ENCODE results near the gene RCL1.

Gene RCL1, protein sequence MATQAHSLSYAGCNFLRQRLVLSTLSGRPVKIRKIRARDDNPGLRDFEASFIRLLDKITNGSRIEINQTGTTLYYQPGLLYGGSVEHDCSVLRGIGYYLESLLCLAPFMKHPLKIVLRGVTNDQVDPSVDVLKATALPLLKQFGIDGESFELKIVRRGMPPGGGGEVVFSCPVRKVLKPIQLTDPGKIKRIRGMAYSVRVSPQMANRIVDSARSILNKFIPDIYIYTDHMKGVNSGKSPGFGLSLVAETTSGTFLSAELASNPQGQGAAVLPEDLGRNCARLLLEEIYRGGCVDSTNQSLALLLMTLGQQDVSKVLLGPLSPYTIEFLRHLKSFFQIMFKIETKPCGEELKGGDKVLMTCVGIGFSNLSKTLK

DNA sequence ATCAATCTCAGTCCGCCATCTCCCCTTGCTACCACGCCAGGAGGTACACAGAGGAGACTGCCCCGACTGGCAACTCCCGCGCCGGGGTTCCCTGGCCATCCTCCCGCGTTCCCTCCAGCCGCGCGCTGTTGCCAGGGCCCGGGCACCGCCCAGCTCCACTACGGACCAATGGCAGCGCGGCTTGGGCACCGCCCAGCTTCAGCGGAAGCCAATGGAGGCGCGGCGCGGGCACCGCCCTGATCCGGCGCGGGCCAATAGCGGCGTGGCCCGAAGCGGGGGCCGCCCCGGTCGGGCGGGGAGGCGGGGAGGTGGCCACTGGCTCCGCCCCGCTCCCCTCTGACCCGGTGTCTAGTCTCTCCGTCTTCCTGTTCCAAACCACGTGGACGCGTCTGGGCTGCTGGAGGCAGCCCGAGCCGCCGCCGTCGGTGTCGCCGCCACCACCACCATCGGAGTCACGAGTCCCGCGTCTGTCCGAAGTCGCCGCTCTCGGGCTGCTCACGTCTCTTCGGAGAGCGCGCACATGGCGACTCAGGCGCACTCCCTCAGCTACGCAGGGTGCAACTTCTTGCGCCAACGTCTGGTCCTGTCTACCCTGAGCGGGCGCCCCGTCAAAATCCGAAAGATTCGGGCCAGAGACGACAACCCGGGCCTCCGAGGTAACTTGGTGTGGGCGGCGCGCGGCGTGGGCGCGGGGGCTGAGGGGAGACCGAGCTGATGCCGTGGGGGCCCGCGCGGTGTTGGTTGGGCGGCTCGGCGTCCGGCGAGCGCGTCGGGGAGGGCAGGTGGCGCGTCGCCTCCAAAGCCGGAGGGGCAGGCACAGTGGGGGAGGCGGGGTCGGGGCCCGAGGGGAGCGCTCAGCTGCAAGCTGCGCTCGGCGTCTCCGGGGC, at the start of gene RCL1:
Gene RCL1 (plus strand): TSS at position 373 of the 887 bp plus-strand sequence. CDS start 148 bp downstream, at position 521.
- Histone ChIP-seq H3K36me3 (replicated peaks; ENCODE audit: low read depth, low read length) (no peaks in the 10 kb centered on the region), H3K4me3 (ENCODE audit: low read length) (peak within 1 kb of the TSS; percentile 85), H3K27ac (ENCODE audit: low read length) (peak within 1 kb of the TSS; percentile 31; the same call in 1 of the 2 replicates), H3K79me2 (ENCODE audit: low read length) (peaks cover 50% of the 10 kb centered on the region), H3K9me3 (ENCODE audit: insufficient read depth, low read length) (no peaks in the 10 kb centered on the region), H3K27me3 (ENCODE audit: low read depth, low read length) (no peaks in the 10 kb centered on the region), H3K4me1 (ENCODE audit: low read length) (peaks cover 8% of the 10 kb centered on the region), H3K4me2 (ENCODE audit: low read length) (peak within 1 kb of the TSS; percentile 93), H4K20me1 (ENCODE audit: insufficient read depth, low read length) (peaks cover 30% of the 10 kb centered on the region), H3K9ac (ENCODE audit: low read length) (peak within 1 kb of the TSS; percentile 80), H2AFZ (ENCODE audit: low read depth, low read length) (peak within 1 kb of the TSS; percentile 98)
- no peak for TF ChIP-seq CTCF (IDR thresholded peaks at IDR 0.05; ENCODE audit: low read depth, low read length)
- TF ChIP-seq EZH2phosphoT487 (IDR thresholded peaks at IDR 0.05; ENCODE audit: low read depth), result no peak

DNA sequence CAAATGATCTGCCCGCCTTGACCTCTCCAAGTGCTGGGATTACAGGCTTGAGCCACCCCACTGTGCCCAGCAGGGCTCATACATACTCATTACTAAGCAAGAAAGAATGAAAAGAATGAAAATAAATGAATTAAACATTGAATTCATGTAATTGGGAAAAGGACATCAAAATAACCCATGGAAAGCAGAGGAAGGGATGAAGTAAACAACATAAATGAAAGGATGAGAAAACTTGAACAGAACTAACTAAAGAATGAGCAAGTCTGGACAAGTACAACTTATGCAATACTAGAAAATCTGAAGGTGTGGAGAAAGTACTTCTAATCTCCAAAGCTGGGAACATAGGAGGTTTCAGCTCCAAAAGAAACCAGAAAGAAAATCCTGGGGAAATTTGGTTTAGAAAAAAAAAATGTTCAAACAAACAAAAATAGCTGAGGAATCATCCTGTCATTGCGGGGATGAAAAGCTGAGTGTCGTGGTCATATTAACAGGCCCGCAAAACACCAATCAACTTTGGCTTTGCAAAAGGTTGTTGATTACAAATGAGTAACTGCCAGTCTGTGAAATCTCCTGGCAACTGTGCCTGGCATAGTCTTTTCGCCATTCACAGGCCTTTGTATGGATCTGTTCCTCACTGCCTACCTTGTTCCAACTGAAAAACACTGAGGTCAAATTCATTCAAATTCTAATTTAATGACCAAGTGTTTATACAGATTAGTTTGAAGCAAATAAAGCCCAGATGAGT, 49.4 kb upstream of the RCL1 start:
- TF ChIP-seq EZH2phosphoT487 (IDR thresholded peaks at IDR 0.05; ENCODE audit: low read depth) (no peak), CTCF (IDR thresholded peaks at IDR 0.05; ENCODE audit: low read depth, low read length) (no peak)
- Histone ChIP-seq H3K27me3 (ENCODE audit: low read depth, low read length) (0 out of 2 replicates have a peak, but pooled peaks cover 3% of the 10 kb centered on the region), H2AFZ (ENCODE audit: low read depth, low read length) (no peak overlapping the region), H3K9ac (ENCODE audit: low read length) (no peak overlapping the region), H3K4me1 (ENCODE audit: low read length) (peaks cover 8% of the 10 kb centered on the region), H4K20me1 (ENCODE audit: insufficient read depth, low read length) (peaks cover 6% of the 10 kb centered on the region; the same call in 1 of the 2 replicates), H3K27ac (ENCODE audit: low read length) (no peak overlapping the region), H3K79me2 (ENCODE audit: low read length) (peaks cover 23% of the 10 kb centered on the region), H3K4me2 (ENCODE audit: low read length) (no peak overlapping the region), H3K36me3 (replicated peaks; ENCODE audit: low read depth, low read length) (no peaks in the 10 kb centered on the region), H3K9me3 (ENCODE audit: insufficient read depth, low read length) (no peaks in the 10 kb centered on the region), H3K4me3 (ENCODE audit: low read length) (no peak overlapping the region)

GRCh38 chr9:4746278-4747030, 46.3 kb upstream of the RCL1 start:
- no peak for TF ChIP-seq CTCF (IDR thresholded peaks at IDR 0.05; ENCODE audit: low read depth, low read length)
- TF ChIP-seq EZH2phosphoT487 (IDR thresholded peaks at IDR 0.05; ENCODE audit: low read depth), result no peak
- no peaks in the 10 kb centered on the region for H4K20me1 ChIP-seq (ENCODE audit: insufficient read depth, low read length)
- H3K4me1 ChIP-seq (ENCODE audit: low read length), result no peaks in the 10 kb centered on the region; the same call in 1 of the 2 replicates
- H3K27me3 ChIP-seq (ENCODE audit: low read depth, low read length), result peaks cover 5% of the 10 kb centered on the region; the same call in 1 of the 2 replicates
- H3K9me3 ChIP-seq (ENCODE audit: insufficient read depth, low read length), result no peaks in the 10 kb centered on the region
- no peak overlapping the region for H3K9ac ChIP-seq (ENCODE audit: low read length)
- no peak overlapping the region for H3K4me2 ChIP-seq (ENCODE audit: low read length)
- no peak overlapping the region for H3K27ac ChIP-seq (ENCODE audit: low read length)
- no peak overlapping the region for H3K4me3 ChIP-seq (ENCODE audit: low read length)
- no peaks in the 10 kb centered on the region for H3K36me3 ChIP-seq (replicated peaks; ENCODE audit: low read depth, low read length)
- H3K79me2 ChIP-seq (ENCODE audit: low read length), result no peaks in the 10 kb centered on the region
- H2AFZ ChIP-seq (ENCODE audit: low read depth, low read length), result no peak overlapping the region
